Stimulated activated CD8-positive, alpha-beta memory T cell treated with anti-CD3 and anti-CD28 coated beads, Interleukin-15, amount 100 ng/mL, for 48 hours (primary cell): ENCODE data around the gene CDC45.
"Not testable (repeated sequence)": the region's sequence is repeated elsewhere in the genome, so short reads cannot be mapped to it uniquely, and the experiment has no call there.

Experiments
- DNase-seq, 2 donors: peaks; one replicate each; pipeline ENCODE4 v3.0.0-alpha.2; 2020; ENCODE audit warnings: low read depth in 2 of 2

CDC45 gene

GRCh38 chr22:19530751-19531150, 51.0 kb downstream of the CDC45 start:
- DNase-seq: no peak

DNA sequence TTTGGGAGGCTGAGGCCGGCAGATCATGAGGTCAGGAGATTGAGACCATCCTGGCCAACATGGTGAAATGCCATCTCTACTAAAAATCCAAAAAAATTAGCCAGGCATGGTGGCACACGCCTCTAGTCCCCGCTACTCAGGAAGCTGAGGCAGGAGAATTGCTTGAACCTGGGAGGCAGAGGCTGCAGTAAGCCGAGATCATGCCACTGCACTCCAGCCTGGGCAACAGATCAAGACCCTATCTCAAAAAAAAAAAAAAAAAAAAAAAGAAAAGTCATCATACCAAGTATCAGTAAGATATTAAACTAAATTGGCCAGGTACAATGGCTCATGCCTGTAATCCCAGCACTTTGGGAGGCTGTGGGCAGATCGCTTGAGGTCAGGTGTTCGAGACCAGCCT, 51.6 kb downstream of the CDC45 start:
- DNase-seq: not testable (repeated sequence)

DNA sequence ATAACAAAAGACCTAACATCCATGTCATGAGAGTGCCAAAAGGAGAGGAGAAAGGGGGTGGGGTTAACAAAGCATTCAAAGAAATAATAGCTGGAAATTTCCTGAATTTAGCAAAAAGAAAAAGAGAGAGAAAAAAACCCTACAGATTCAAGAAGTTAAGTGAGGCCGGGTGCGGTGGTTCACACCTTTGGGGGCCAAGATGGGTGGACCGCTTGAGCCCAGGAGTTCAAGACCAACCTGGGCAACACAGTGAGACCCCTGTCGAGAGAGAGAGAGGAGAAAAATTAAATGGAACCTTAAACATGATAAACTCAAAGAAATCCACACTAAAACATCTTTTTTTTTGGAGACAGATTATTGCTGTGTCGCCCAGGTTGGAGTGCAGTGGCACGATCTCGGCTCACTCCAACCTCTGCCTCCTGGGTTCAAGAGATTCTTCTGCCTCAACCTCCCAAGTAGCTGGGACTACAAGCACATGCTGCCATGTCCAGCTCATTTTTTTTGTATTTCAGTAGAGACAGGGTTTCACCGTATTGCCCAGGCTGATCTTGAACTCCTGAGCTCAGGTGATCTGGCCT, 53.4 kb downstream of the CDC45 start:
- no peak for DNase-seq

- no peak for DNase-seq
Measured at GRCh38 chr22:19533857-19534256, 54.1 kb downstream of the CDC45 start.

DNA sequence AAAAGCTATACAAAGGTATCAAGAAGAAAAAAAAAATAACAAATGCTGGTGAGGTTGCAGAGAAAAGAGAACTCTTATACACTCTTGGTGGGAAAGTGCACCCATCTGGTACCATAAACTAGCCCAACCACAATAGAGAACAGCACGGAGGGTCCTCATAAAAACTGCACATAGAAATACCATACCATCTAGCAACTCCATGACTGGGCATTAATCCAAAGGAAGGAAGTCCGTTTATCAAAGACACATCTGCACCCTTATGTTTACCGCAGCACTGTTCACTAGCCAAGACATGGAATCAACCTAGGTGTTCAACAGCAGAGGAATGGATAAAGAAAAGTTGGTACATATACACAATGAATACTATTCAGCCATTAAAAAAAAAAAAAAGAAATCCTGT, 55.3 kb downstream of the CDC45 start:
- no peak for DNase-seq

DNA sequence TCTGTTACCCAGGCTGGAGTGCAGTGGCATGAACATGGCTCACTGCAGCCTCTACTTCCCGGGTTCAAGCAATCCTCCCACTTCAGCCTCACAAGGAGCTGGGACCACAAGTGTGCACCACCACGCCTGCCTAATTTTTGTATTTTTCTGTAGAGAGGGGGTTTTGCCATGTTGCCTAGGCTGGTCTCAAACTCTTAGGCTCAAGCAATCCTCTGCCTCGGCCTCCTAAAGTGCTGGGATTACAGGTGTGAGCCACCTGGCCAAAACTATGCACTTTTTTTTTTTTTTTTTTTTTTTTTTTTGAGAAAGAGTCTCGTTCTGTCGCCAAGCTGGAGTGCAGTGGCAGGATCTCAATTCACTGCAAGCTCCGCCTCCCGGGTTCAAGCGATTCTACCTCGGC, 56.8 kb downstream of the CDC45 start:
- DNase-seq: no peak

DNA sequence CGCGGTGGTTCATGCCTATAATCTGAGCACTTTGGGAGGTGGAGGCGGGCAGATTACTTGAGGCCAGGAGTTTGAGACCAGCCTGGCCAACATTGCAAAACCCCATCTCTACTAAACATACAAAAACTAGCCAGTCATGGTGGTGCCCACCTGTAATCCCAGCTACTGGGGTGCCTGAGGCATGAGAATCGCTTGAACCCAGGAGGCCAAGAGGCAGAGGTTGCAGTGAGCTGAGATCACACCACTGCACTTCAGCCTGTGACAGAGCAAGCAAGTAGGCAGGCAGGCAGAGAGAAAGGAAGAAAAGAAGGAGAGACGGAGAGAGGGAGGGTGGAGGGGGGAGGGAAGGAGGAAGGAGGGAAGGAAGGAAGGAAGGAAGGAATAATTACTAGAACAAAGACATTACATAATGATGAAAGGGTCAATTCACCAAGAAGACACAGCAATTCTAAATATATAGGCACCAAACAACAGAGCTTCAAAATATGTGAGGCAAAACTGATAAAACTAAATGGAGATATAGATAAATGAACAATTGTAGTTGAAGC, 58.3 kb downstream of the CDC45 start:
- DNase-seq: no peak

GRCh38 chr22:19540394-19540793, 60.7 kb downstream of the CDC45 start:
- DNase-seq: no peak

GRCh38 chr22:19543970-19544708, 64.4 kb downstream of the CDC45 start:
- DNase-seq: no peak

GRCh38 chr22:19545935-19546207, 66.2 kb downstream of the CDC45 start:
- DNase-seq: no peak

GRCh38 chr22:19546680-19547079, 67.0 kb downstream of the CDC45 start:
- no peak for DNase-seq

GRCh38 chr22:19547620-19548019, 67.9 kb downstream of the CDC45 start:
- no peak for DNase-seq

DNA sequence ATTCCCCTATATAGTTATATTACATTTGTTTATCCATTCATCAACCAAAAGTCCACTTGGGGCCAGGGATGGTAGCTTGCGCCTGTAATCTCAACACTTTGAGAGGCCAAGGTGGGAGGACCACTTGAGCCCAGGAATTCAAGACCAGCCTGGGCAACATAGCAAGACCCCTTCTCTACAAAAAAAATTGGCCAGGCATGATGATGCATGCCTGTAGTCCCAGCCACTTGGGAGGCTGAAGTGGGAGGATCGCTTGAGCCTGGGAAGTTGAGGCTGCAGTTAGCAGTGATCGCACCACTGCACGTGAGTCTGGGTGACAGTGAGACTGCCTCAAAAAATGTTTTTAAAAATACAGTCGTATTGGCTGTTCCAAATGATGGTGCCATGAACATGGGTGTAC, 68.7 kb downstream of the CDC45 start:
- not testable (repeated sequence) for DNase-seq

DNA sequence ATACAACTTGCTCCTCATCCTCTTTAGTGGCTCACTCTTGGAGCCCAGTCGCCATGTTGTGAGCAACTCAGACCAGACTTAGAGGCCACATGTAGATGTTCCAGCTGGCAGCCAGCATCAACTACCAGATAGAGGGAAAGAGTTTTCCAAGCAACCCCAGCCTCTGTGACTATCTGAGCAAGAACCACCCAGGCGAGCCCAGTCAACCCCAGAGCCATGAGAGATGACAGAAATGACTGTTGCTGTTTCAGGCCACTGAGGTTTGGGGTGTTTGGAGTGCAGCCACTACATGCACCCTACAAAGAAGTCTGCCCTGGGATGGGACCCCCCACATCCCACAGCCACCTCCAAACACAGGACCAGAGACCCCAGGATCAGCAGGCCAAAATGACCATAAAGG, 69.2 kb downstream of the CDC45 start:
- no peak for DNase-seq

- DNase-seq: no peak
Measured at GRCh38 chr22:19549428-19549827, 69.7 kb downstream of the CDC45 start.

GRCh38 chr22:19550382-19550781, 70.7 kb downstream of the CDC45 start:
- no peak for DNase-seq

GRCh38 chr22:19553201-19553600, 73.5 kb downstream of the CDC45 start:
- DNase-seq: no peak

DNA sequence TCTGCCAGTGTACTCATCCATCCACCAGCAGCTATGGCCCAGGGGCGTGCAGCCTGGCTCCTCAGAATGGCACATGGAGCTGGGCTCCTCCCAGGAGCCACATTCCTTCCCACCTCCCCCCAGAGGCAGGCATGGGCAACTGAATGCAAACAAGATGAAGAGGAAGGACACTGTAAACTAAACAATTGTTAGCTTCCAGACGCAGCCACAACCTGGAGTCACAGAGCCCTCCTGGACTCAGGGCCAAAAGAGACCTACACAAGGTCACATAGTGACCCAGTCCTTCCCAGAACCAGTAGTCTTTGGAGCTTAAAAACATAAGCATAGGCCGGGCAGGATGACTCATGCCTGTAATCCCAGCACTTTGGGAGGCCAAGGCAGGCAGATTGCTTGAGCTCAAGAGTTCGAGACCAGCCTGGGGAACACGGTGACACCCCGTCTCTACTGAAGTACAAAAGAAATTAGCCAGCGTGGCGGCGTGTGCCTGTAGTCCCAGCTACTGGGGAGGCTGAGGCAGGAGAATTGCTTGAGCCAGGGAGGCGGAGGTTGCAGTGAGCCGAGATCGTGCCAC, 75.2 kb downstream of the CDC45 start:
- no peak for DNase-seq

GRCh38 chr22:19555651-19556050, 75.9 kb downstream of the CDC45 start:
- no peak for DNase-seq

- DNase-seq: no peak
Measured at GRCh38 chr22:19556963-19557545, 77.3 kb downstream of the CDC45 start.

DNA sequence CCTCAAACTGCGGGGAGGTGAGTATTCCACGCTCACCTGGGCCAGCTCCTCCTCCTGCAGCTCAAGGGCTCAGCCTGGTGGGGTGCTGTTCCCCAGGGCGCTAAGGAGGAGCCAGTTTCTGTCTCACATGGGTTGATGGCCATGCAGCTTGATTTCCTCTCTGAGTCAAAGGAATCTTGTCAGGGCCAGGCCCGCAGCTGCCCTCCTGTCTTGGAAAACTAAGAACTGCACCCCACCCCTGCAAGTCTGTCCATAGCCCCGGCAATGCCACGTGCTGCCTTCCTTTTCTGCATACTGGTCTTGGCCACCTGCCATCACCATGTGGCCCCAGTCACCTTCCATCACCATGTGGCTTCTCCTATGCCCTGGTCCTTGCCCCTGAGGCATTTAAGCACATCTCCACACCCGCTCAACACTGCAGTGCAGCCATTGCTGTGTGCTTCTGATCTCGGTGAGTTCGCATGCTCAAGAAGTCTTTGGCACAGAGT, 79.6 kb downstream of the CDC45 start:
- DNase-seq: no peak

GRCh38 chr22:19559956-19560355, 80.2 kb downstream of the CDC45 start:
- DNase-seq: no peak
